HUES6 (cell line): ENCODE measurements around the gene SCP2.
A peak's percentile ranks its signal among the peaks of the same experiment; 100 is the strongest.

Experiments
- H3K27ac ChIP-seq: 2 replicates; pipeline ENCODE4 v1.7.0; 2013; ENCODE audit warnings: low read depth, mild to moderate bottlenecking, low read length, inconsistent platforms
- H3K27me3 ChIP-seq: 2 replicates; pipeline ENCODE4 v1.6.1; 2013; ENCODE audit warnings: low read length; ENCODE audit not compliant: control insufficient read depth, insufficient read depth
- H3K36me3 ChIP-seq: 2 replicates; pipeline ENCODE4 v1.6.1; 2013; ENCODE audit warnings: low read length; ENCODE audit not compliant: control insufficient read depth, insufficient read depth
- H3K4me1 ChIP-seq: 2 replicates; pipeline ENCODE4 v1.6.1; 2013; ENCODE audit warnings: low read length; ENCODE audit not compliant: control insufficient read depth, insufficient read depth
- H3K4me3 ChIP-seq: 2 replicates; pipeline ENCODE4 v1.5.1; 2013; ENCODE audit warnings: low read depth, low read length
- H3K9ac ChIP-seq: one replicate; pipeline ENCODE4 v1.6.1; 2013; ENCODE audit warnings: mild to moderate bottlenecking, low read length
- H3K9me3 ChIP-seq: 2 replicates; pipeline ENCODE4 v1.6.1; 2013; ENCODE audit warnings: low read depth, low read length; ENCODE audit not compliant: control insufficient read depth, insufficient read depth

SCP2 gene

DNA sequence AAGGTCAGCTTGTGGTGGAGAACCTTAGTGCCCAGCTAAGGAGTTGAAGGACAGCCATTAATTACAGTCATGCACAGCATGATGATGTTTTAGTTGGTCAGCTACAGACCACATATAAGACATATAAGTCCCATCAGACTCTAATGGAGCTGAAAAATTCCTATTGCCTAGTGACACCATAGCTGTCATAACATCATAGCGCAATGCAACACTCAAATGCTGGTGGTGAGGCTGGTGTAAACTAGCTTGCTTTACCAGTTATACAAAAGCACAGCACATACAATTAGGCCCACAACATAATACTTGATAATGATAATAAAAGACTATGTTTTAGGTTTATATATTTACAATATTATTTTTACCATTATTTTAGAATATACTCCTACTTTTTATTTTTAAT is 9.5 kb upstream of the SCP2 start:
- H3K4me1 ChIP-seq: peaks cover 7% of the 10 kb centered on the region; the same call in 1 of the 2 replicates
- no peak overlapping the region for H3K4me3 ChIP-seq
- no peak overlapping the region for H3K27ac ChIP-seq
- H3K27me3 ChIP-seq: peaks cover 26% of the 10 kb centered on the region
- H3K9me3 ChIP-seq: 0 out of 2 replicates have a peak, but pooled peaks cover 5% of the 10 kb centered on the region
- no peaks in the 10 kb centered on the region for H3K36me3 ChIP-seq
- no peak overlapping the region for H3K9ac ChIP-seq

- Histone ChIP-seq H3K27ac (no peak overlapping the region), H3K4me3 (no peak overlapping the region), H3K9me3 (0 out of 2 replicates have a peak, but pooled peaks cover 5% of the 10 kb centered on the region), H3K9ac (no peak overlapping the region), H3K4me1 (peaks cover 5% of the 10 kb centered on the region; the same call in 1 of the 2 replicates), H3K36me3 (no peaks in the 10 kb centered on the region), H3K27me3 (peaks cover 27% of the 10 kb centered on the region)
Measured at GRCh38 chr1:52918201-52918600, 8.9 kb upstream of the SCP2 start.

DNA sequence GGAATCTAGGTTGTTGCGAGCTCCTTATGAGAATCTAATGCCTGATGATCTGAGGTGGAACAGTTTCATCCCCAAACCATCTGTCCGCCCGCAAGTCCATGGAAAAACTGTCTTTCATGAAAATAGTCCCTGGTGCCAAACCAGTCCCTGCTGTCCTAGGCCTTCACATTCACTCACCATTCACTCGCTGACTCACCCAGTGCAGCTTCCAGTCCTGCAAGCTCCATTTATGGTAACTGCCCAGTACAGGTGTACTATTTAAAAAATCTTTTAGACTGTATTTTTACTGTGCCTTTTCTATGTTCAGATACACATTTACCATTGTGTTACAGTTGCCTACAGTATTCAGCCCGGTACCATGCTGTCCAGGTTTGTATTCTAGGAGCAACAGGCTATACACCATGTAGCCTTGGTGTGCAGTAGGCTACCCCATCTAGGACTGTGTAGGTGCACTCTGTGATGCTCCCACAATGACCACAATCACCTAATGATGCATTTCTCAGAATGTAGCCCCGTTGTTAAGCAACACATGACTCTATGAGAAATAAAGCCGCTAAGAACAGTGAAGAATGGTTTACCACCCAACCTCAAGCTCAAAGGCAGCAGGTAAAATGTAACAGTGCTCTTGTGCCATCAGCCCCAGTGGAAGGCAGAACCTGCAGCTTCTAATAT is 7.9 kb upstream of the SCP2 start:
- Histone ChIP-seq H3K27ac (no peak overlapping the region), H3K27me3 (peaks cover 27% of the 10 kb centered on the region), H3K4me3 (no peak overlapping the region), H3K9ac (no peak overlapping the region), H3K4me1 (no peaks in the 10 kb centered on the region), H3K9me3 (0 out of 2 replicates have a peak, but pooled peaks cover 5% of the 10 kb centered on the region), H3K36me3 (no peaks in the 10 kb centered on the region)

DNA sequence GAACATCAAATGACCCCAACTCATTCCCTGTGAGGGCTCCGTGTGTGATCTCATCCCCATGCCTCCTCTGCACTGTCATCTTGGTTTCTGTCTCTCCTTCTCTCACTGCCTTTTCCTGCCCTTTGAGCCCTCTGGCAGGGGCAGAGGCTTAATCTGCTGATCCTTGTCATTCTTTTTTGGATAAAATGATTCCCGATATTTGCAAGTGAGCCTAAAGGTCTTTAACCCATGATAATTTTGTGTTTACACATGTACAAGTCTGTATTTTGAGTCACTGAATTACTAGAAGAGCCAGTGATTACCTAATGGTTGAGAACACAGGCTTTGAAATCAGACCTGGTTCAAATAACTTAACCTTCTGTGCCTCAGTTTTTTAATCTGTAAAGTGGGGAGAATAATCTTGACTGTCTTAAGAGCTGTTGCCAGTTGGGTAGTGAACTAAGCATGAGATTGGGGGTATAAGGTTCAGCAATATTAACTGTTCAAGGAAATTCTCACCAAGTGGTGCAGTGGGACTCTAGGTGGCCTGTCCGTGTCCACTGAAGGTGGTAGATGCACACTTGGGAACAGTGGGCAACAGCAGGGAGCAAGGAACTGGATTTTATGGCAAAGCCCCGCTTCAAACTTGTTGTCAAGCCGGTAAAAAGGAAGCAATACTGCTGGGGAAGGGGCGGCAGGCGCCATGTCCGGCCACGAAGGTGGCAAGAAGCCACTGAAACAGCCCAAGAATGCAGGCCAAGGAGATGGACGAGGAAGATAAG is 7.2 kb upstream of the SCP2 start:
- peaks cover 29% of the 10 kb centered on the region for H3K27me3 ChIP-seq
- no peak overlapping the region for H3K4me3 ChIP-seq
- H3K9ac ChIP-seq: no peak overlapping the region
- H3K27ac ChIP-seq: no peak overlapping the region
- no peaks in the 10 kb centered on the region for H3K36me3 ChIP-seq
- H3K9me3 ChIP-seq: 0 out of 2 replicates have a peak, but pooled peaks cover 5% of the 10 kb centered on the region
- H3K4me1 ChIP-seq: no peaks in the 10 kb centered on the region

- Histone ChIP-seq H3K4me1 (no peaks in the 10 kb centered on the region), H3K27me3 (peaks cover 35% of the 10 kb centered on the region), H3K9ac (peak overlapping the region; percentile 27), H3K27ac (peak overlapping the region; percentile 28; the same call in 1 of the 2 replicates), H3K9me3 (0 out of 2 replicates have a peak, but pooled peaks cover 5% of the 10 kb centered on the region), H3K36me3 (no peaks in the 10 kb centered on the region), H3K4me3 (peak overlapping the region; percentile 69)
Measured at GRCh38 chr1:52920791-52921291, 6.2 kb upstream of the SCP2 start.

- Histone ChIP-seq H3K9me3 (no peaks in the 10 kb centered on the region), H3K27me3 (peaks cover 63% of the 10 kb centered on the region), H3K27ac (no peak overlapping the region), H3K4me1 (peaks cover 5% of the 10 kb centered on the region; the same call in 1 of the 2 replicates), H3K4me3 (no peak overlapping the region), H3K9ac (no peak overlapping the region), H3K36me3 (no peaks in the 10 kb centered on the region)
Measured at GRCh38 chr1:52925571-52926005, 1.5 kb upstream of the SCP2 start.

DNA sequence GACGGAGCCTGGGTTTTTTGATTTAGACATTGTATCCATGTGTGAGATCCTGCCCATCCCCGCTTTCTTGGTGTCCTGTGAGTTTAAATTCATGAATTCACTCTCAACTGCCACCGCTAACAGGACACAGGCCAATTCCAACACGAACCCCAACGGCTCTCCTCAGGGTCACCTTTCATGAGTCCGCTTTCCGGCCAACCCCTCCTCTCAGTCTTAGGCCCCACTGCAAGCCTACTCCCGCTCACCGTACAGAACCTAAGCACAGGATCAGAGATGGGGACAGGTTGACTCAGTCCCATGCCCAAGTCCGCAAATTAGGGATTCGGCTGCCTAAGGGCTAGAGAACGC is 238 bp upstream of the SCP2 start:
- peak overlapping the region; percentile 82 for H3K4me3 ChIP-seq
- no peaks in the 10 kb centered on the region for H3K36me3 ChIP-seq
- H3K9ac ChIP-seq: no peak overlapping the region
- H3K27ac ChIP-seq: no peak overlapping the region
- peaks cover 5% of the 10 kb centered on the region; the same call in 1 of the 2 replicates for H3K4me1 ChIP-seq
- no peaks in the 10 kb centered on the region for H3K9me3 ChIP-seq
- H3K27me3 ChIP-seq: peaks cover 50% of the 10 kb centered on the region

DNA sequence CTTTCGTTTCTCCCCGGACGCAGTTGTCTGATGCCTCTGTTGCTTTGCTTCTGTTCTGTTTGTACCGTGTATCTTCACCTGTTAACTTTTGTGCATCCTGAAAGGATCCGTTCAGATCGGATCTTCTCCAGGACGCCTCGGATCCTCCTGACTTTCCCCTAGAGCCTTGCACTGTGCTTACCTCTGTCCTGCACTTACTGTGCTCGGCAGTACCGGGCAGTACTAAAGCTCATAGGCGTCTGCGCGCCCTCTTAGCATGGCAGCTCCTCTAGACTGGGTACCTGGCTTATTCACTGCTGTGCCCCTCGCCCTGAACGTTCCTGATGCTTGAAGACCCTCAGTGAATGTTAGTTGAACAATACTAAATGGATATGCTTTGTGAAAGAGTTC is 934 bp downstream of the SCP2 start:
- peak overlapping the region; percentile 57 for H3K9ac ChIP-seq
- no peak overlapping the region for H3K27ac ChIP-seq
- H3K4me3 ChIP-seq: peak overlapping the region; percentile 82

DNA sequence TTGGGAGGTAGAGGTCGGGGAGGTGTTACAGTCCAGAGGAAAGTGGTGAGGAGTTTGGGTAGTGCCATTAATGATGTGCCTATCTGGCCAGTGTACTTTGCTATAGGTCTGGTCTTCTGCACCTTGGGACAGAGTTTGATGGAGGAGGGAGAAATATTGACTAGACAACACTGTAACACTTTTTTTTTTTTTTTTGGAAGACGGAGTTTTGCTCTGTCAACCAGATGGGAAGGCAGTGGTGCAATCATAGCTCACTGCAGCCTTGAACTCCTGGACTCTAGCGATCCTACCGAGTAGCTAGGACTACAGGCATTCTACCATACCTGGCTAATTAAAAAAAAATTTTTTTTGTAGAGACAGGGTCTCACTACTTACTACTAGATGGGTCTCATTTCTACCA is 1.9 kb downstream of the SCP2 start:
- H3K4me3 ChIP-seq: no peak overlapping the region
- H3K27ac ChIP-seq: no peak overlapping the region
- no peaks in the 10 kb centered on the region for H3K36me3 ChIP-seq
- no peak overlapping the region for H3K9ac ChIP-seq
- H3K9me3 ChIP-seq: no peaks in the 10 kb centered on the region
- H3K4me1 ChIP-seq: peaks cover 5% of the 10 kb centered on the region; the same call in 1 of the 2 replicates
- peaks cover 44% of the 10 kb centered on the region for H3K27me3 ChIP-seq

More for the DNA sequence above, 934 bp downstream of the SCP2 start:
- Histone ChIP-seq H3K4me1 (peaks cover 5% of the 10 kb centered on the region; the same call in 1 of the 2 replicates), H3K27me3 (peaks cover 44% of the 10 kb centered on the region), H3K9me3 (no peaks in the 10 kb centered on the region), H3K36me3 (no peaks in the 10 kb centered on the region)

DNA sequence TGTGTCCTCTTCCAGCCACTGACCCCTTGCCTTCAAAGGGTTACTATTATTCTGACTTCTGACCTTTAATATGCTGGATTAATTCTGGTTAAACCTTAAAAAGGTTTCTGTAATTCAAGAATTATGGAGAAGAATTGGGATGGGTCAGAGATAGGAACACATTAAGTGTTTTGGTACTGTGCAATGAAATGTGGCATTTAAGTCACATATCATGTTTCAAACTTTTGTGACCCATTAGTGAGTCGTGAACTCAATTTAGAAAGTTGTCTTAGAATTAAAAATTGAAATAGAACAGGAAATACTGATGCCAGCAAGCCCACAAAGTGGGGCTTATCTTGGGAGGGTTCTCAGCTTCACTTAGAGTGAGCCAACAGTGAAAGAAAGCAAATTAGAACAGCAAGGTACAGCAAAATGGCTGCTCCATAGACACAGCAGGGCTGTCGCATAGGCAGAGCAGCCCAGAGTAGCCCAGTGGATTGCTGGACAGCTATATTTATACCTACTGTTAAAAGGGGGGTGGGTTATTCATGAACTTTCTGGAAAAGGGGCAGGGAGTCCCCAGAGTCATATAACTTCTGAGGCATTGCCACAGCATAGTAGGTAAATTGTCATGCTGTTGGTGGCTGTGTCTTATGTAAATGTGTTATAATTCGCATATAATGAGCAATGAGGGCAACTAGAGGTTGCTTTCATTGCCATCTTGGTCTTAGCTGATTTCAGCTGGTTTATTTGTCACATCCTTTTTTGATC is 10.5 kb downstream of the SCP2 start:
- H3K4me3 ChIP-seq: no peak overlapping the region
- no peaks in the 10 kb centered on the region for H3K36me3 ChIP-seq
- no peaks in the 10 kb centered on the region for H3K9me3 ChIP-seq
- H3K4me1 ChIP-seq: no peaks in the 10 kb centered on the region
- H3K9ac ChIP-seq: no peak overlapping the region
- no peaks in the 10 kb centered on the region for H3K27me3 ChIP-seq
- no peak overlapping the region for H3K27ac ChIP-seq

- H3K4me1 ChIP-seq: no peaks in the 10 kb centered on the region
- H3K27ac ChIP-seq: no peak overlapping the region
- H3K9ac ChIP-seq: no peak overlapping the region
- no peak overlapping the region for H3K4me3 ChIP-seq
- no peaks in the 10 kb centered on the region for H3K9me3 ChIP-seq
- no peaks in the 10 kb centered on the region for H3K27me3 ChIP-seq
- H3K36me3 ChIP-seq: no peaks in the 10 kb centered on the region
Measured at GRCh38 chr1:52938183-52938451, 11.0 kb downstream of the SCP2 start.
